EH (cell line): ENCODE measurements around the gene KIF25.
A peak's percentile ranks its signal among the peaks of the same experiment; 100 is the strongest.

Experiments
- DNase-seq: peaks from one replicate; pipeline ENCODE4 v3.0.0-alpha.2; 2015; ENCODE audit warnings: low read depth

KIF25 gene

DNA sequence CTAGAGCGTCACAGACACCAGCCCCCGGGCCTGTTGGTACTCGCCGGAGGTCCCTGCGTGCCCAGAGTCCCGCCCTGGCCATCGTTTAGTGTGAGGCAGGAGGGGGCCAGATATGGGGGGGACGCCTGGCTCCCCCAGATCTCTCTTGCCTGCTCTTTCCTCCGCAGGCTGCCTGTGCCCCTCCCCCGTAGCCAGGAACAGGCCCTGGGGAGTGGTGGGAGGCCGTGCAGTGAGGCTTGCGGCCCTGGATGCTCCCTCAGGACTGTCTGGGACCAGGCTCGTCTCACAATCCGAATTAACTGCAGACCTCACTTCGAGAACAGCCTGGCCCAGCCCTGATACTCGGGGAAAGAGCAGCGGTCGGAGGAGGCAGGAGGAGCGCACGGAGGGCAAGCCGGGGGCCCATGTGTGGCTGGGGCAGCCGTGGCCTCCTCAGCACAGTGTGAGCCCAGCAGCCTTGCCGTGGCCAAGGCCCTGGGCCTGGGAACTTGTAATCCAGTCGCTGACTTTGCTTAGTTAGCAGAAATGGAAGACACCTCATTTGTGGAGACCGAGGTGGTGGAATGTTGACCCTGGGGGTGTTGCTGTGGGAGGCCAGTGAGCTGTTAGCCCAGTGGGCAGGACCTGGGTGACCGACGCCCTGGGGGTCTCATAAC lies 52.9 kb downstream of the KIF25 start:
- peak; percentile 2 for DNase-seq

DNA sequence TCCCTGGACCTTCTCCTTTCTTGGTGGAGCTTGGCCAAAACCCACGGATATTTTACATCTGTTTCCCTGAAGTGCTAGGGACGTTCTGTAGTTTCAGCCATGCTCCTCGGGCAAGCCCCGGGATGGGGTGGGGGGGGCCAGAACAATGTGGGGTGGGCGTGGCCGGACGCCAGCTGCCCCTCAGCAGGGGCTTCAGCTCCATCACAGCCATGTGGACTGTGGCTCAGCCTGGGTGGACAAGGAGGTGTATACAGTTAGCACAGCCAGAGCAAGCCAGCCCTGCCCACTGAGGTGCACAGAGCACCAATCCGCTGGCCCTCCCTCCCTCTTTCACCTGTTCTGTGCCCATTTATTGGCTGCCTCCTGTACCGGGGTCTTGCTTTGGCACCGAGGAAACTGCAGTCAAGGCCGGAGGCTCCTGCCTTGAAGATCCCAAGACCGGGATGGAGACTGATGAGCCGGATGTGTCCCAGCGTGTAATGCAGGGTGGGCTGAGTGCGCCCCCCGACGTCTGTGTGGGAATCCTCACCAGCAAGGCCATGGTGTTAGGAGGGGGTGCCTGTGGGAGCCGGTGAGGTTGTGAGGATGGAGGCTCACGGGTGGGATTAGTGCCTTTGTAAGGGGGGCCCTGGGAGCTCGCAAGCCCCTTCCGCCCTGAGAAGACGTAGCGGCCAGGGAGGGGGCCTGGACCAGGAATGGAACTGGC lies 53.6 kb downstream of the KIF25 start:
- peak; percentile 9 for DNase-seq

DNA sequence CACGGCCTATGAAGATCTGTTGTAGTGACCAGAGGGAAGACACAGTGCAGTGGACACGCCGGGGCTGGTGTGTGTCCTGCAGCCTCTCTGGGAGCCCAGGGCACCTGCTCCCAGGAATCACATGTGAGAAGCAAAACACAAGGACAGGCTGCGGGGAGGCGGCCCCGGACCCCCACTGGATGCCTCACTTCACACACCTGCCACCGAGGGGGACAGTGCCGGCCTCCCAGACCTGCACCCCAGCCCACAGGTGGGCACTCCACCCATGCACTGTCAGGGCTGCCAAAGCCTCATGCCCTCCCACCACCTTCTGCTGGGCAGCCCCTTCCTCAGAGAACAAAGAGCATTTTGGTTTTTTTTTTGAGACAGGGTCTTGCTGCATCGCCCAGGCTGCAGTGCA lies 54.2 kb downstream of the KIF25 start:
- DNase-seq: no peak

DNA sequence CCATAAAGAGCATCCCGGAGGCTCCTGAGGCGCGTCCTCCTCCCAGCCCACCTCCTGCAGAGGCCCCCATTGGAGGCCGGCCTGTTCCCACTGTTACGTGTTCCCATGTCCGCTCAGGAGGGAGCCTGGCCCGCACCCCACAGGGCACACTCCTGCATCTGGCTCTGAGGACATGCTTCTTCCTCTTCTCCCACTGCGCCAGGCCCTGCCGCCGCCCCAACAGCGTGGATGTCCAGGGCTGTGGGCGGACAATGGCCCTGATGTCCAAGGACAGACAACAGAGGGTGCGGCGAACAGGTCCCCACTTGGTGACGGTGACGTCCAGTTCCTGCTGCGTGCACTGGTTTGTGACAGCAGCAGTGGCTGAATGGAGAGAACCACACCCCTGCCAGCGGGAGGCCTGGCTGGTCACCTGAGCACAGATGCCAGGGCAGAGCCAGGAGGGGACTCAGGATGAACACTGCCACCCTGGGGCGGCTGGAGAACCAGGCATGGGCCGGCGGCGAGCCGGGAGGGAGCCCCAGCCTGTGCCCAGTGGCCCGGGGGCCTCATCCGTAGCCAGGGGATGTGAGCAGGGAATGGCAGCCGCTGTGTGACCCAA lies 54.9 kb downstream of the KIF25 start:
- no peak for DNase-seq

DNA sequence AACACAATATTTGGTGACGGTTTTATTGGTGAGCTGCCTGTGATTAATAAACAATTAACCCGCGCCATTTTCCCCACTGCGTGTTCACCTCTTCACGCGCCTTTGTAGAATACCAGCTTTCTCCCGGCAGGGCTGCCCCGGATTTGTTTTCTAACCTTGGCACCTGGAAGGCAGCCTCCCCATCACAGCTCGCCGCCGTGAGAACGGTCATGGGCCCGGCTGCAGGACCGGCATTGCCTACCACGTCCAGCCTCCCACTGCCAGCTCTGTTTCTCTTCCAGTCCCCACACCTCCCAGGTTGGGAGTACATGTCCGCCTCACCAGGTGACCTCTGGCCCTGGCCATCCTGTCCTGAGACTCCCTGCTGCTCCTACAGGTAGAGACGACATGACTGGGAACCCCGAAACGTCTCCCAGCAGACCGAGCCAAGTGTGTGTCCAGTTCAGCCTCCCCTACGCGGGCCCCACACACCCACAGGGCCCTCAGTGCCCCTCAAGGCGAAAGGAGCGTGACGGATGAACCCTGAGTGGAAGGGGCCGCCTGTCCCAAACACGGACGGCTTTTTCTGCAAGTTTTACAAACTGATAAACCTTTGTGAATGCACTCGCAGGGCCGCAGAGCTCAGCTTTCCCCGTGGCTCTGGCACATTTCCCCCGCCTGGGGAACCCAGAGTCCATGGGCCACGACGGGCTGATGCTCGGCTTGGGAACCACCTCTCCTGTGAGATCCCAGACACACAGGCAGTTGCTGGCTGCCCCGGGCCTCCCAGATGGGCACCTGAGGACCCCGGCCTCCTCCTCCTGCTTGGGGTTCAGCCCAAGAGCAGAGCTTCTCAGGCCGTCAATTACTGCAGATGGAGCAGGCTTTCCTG lies 55.9 kb downstream of the KIF25 start:
- DNase-seq: no peak

DNA sequence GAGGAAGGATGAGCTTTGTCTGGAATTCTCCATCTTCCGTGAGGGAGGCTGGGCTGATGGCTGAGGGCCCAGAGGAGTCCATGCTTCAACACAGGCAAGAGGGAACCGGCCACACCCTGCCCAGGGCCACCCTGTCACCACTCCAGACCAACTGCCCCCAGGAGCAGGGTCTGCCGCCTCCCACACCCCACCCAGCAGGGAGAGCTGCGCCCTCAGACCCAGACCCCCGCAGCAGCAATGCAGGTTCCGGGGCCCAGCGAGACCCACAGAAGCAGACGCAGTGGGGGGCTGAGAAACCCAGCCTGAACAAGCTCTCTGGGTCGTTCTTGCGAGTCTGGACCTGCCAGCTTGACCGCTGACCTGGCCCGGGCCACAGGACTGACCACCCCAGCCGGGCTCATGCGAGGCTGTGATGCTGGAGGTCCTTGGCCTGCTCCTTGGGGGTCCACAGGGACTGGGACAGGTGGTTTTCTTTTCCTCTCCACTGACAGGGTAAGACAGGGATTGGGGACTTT lies 56.5 kb downstream of the KIF25 start:
- no peak for DNase-seq

DNA sequence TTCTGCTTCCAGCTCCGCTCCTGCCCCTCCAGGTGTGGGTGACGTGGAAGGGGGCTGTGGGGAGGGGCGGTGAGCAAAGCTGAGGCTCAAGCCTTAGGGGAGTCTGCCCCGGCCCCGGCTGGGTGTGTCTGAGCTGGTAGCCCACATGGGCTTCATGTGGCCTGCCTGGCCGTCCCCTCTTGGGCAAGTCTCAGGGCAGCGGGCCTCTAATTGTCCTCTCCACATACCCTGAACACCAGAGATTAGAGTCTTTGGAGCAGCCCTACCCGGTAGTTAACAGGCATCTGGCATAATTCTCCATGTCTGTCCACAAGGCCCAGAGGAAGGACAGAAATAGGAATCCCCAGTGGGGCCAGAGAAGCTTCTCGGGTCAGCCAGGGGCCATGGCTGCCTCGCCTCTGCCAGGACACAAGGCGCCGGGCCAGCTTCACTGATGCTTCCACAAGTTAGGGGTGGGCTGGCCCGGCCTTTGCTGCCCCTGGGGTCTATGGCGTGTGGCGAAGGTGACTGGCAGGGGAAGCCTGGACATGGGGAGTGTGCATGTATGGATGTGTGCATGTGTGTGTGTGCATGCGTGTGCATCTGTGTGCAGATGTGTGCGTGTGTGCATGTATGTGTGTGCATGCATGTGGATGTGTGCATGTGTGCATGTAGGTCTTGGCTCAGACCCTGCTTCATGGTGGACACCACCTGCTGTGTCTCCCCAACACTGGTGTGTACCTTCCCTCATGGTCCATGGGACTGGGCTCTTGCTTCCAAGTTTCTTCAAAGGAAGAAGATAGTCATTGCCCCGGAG lies 57.5 kb downstream of the KIF25 start:
- DNase-seq: no peak

DNA sequence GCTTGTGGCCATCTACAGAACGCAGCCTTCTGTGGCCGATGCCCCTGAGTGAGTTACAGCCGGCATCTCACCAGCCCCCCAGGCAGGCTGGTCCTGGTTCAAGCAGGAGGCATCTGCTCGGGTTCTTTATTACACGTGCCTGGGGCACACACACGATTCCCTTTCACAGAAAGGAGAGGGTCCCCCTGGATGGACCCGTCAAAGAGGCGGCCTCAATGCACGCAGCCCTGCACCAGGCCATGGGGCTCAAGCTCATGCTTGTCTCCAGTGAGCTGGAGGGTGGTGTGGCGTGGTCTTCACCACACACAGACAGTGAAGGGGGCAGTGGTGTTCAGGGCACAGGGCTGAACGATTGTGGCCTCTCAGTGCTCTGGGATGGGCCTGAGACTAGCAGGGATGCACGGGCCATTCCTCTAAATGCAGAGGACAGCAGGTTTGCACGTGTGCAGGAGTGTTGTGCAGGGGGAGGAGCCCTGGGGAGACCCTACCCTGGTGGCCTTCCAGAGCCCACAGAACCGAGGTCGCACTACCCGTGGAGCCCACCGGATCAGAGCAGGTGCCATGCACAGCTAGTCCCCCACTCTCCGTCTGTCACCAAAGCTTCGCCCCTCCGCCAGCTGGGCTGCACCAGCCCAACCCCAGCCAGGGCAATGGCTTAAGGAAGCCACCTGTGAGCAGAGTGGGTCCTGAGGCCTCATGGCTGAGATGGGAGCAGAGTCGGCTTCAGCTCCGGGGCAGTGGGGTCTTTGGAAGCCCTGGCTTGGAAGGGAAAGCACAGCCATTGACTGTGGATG lies 58.4 kb downstream of the KIF25 start:
- no peak for DNase-seq

DNA sequence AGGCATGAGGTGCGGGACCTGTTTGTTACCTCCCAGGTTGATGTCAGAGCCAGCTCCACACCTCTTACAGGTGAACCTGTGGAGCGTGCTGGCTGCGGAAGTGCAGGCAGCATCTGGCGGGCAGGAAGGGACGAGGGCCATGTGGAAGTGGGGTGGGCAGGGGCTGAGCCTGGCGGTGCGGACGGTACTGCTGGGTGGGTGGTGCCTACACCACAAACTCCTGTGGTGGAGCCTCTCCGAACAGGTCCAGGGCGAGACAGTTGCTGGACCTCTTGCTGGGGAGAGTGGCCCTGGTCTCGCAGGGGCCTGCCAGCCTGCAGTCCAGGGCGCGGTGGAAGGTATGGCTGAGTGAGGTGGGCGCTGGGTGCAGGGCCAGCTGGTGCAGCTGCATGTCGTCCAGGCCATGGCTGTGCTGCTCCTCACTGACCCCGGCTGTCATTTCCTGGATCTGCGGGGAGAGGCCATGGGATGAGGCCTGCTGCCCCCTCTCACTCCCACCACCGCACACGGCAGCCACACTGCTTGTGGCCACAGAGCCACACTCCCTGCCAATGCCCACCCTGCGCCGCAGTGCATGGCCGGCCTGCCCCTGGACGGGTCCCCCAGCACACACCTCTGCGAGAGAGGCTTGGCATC lies 59.5 kb downstream of the KIF25 start:
- no peak for DNase-seq

DNA sequence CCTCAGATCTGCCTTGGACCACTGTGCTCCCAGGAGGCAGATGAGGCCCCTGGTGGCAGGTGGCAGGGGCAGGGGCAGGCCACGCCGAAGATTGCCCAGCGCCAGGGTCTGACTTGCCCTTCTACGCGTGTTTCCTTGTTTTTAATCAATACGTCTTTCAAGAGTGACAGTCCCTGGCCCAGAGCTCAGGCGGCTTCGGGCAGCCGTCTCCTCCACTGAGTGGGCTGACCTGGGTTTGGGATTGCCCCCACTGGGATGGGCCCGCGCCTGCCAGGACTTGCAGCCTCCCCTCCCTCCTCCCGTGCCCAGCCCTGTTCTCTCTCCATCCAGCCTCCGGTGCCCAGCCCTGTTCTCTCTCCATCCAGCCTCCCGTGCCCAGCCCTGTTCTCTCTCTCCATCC lies 60.4 kb downstream of the KIF25 start:
- no peak for DNase-seq

DNA sequence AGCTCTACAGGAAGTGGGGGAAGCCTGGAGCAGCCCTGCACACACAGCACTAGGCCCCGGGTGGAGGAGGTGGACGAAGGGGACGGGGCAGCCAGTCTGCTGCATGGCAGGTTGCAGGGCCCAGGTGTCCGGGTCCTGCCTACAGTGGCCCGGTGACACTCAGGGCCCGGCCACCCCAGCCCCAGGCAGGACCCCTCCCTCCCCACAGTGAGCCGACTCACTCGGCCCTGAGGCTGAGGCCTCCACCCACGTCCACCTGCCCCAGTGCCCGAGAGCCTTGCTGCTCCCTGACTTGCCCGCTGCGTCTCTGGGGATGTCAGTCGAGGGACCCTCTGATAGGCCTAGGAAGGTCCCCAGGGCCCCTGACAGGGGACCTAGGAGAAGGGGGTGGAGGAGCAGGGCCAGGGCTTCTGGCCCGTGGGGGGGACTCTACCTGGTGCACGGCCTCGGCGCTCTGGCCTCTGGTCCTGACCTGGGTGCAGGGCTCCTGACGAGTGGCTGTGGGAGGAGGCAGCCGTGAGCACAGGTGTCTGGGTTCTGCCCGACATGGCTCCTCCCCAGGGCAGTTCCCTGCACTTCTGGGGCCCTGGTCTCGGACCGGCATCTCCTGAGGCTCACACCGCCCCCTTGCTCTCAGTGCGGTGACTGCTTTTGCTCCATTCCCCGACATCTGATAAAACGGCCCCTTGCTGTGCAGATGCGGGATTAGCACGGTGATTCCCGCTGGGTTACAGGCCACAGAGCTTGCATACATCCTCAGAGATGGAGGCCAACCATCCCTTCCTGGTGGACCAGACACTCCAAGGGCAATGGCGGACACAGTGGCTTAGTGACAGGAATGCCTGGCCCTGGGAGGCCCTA lies 61.5 kb downstream of the KIF25 start:
- DNase-seq: no peak

DNA sequence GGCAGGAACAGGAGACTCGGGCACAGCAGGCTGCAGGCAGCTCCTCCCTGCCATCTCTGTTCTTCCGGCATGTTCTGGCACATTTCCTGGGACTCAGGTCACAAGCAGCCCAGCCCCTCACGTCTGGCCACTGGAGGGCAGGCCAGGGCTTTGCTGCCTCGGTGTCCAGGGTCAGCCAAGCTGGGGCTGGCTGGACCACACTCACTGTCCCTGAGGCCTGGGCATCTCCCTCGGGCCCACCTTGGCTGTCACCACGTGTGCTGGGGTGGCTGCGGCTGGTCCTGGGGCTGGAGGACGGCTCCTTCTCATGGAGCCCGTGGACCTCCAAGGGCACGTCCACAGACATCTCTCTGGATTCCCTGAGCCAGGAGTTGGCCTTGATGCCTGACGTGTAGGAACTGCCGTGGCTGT lies 63.1 kb downstream of the KIF25 start:
- peak; percentile 51 for DNase-seq

DNA sequence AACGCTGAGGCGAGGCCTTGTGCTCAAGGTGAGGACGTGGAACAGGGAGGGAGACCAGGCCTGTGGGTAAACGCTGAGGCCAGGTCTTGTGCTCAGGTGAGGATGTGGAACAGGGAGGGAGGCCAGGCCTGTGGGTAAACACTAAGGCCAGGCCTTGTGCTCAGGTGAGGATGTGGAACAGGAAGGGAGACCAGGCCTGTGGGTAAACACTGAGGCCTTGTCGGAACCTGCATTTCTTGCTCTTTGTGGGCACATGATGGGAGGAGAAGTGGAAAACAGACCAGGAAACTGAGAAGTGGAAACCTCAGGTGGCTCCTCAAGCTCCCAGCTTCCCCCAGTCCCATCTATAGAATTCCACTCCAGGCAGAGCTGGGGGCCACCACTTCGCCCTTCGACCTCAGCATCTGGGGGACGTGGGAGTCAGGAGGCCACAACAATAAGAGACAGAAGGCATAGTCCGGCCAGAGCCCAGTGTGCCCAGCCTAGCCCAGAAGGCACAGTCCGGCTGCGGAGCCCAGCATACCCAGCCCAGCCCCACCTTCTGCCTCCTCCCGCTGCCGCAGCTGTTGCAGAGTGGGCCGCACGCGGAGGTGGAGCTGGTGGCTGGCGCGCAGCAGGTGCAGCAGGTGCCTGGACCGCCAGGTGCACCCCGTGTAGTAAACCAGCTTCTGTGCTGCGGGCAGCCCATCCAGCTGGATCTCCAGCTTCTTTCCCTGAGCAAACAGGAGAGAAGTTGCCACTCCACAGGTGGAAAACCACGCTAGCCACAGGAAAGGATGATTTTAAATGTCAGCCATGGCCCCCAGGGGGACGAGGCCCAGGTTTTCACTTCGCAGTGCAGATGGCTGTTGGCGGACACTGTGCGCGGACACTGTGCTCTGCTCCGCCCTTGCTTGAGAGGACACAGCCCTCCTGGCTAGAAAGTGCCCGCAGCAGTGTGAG lies 64.1 kb downstream of the KIF25 start:
- no peak for DNase-seq

DNA sequence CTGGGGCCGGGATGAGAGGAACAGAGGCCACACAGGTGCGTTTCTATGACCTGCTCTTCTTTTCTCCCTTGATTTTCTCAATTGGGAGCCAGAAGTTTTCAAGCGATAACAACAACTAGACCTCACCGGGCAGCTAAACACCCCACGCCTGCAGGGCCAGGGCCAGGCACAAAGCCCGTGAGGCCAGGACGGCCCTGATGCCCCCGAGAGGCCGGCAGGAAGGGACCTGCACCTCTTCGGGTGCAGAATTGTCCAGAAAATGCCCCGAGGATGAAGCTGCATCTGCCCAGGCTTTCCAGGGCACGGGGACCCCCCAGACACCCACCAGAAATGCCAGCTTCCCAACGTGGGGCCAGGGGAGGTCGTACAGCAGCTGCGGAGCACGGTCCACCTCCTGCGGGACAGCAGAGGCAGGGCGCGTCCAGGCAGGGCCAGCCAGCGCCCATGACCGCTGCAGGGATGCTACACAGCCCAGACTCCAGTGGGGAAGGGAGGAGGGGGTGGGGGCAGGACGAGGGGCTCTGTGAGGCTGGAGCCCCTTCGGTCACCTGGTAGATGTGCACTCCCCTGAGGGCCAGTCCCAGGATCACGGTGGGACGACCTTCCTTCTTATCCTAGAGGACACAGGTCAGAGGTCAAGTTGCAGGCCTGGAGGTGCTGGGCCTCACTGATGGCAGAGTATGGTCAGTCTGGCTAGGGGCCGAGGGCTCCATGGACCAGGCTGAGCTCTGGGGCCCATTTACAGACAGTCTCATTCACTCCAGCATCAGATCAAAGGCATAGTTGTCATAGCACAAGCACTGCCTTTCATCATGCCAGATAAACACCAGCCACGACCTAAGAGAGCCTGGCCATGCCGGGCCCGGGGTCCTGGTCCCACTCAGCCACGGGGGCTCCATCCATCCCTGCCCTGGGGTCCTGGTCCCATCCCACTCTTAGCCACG lies 65.1 kb downstream of the KIF25 start:
- no peak for DNase-seq

DNA sequence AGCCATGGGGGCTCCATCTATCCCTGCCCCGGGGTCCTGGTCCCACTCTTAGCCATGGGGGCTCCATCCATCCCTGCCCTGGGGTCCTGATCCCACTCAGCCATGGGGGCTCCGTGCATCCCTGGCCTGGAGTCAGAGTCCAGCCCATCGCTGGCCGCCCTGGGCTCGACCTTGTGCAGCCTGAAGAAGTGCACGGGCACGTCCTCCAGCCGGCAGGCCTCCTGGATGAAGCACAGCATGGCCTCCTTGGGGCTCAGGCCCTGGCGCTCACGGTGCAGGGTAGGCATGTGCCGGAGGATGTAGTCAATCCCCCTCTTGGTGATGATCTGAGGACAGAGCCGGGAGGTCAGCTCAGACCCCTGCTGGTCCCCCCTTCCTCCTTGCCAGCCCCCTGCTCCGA lies 66.0 kb downstream of the KIF25 start:
- no peak for DNase-seq

DNA sequence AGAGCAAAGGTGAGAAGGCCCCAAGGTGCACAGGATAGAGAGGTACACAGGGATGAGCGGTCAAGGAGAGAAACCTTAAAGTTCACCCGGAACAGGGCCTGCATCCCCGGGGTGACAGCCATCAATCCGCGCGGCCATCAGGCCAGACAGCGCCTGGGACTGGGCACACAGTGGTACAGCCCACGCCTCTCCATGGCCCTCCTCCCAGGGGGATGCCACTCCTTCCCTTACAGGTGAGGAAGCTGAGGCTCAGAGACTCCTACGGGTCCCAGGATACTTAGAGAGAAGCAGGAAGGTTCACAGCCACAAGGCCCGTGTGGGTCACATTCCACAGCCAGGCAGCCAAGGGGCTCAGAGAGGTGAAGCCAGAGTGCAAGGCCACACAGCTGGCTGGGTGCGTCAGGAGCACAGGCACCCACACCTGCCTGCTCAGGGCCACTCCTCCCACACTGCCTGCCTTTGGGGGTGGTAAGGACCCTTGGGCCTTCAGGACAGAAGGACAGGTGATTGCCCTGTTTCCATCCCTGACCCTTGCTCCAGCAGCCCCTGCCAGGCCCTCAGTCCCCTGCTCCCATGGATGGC lies 66.8 kb downstream of the KIF25 start:
- DNase-seq: no peak
